K562 (cell line): ENCODE measurements around the gene PLEKHO1. TPM values are rescaled to one million over a fixed set of nuclear protein-coding genes. Genes with fewer than 3 reads are reported as not detected.

Source experiments
- ATAC-seq: fragments of 200-7000 bp; cut with Tn5 transposase; 3 replicates; pipeline ENCODE4 v1.9.1; 2020; ENCODE audit warnings: moderate library complexity
- BruUV-seq: library from RNA; stranded (reverse); fragments of 400-500 nt; replicated peaks from 2 replicates; lab custom pipeline; 2021; lab: Mats Ljungman, UMichigan
- CTCF ChIA-PET: fragments of 300-600 bp; formaldehyde crosslinking; extraction: SDS; loops from one replicate; lab custom pipeline; 2021; ENCODE audit warnings: low intra/inter-chr PET ratio; lab: Yijun Ruan, JAX
- POLR2A ChIA-PET: fragments of 300-600, 350-650 bp; sonication (Branson Sonifier 250); formaldehyde crosslinking; extraction: SDS; loops from one replicate; lab custom pipeline; 2021; ENCODE audit warnings: antibody characterized with exemption, inconsistent platforms; lab: Yijun Ruan, JAX
- DNase-seq, 4 experiments: peaks; one replicate each; pipeline versions ENCODE4 v3.0.0 to v3.0.0-alpha.2; 2011 to 2018; ENCODE audit warnings: low spot score in 3 of 4, mixed read lengths in 3 of 4; ENCODE audit errors: extremely low read depth in 1 of 4
- FAIRE-seq: peaks from 2 replicates; lab custom pipeline; 2011; peaks lifted over from hg19 to GRCh38; lab: Jason Lieb, UNC
- H2AFZ ChIP-seq: 2 replicates; pipeline ENCODE4 v1.6.0; 2011; ENCODE audit warnings: low read depth, low read length, control low read depth, inconsistent platforms
- H3K27ac ChIP-seq: fragments of 200-600 bp; 3 replicates; pipeline ENCODE4 v1.8.0; 2011; ENCODE audit warnings: low read depth, mild to moderate bottlenecking, control low read depth, inconsistent platforms, low read length, moderate library complexity, mixed read lengths; ENCODE audit errors: extremely low read depth
- H3K27me3 ChIP-seq, 2 experiments: fragments of 300-600 bp in 1 of 2; 2 replicates in 1 of 2; 3 replicates in 1 of 2; pipeline versions ENCODE4 v1.6.0 to v1.8.0; 2011; ENCODE audit warnings: inconsistent platforms in 2 of 2, low read length in 2 of 2, mild to moderate bottlenecking in 1 of 2, mixed read lengths in 1 of 2, moderate library complexity in 1 of 2; ENCODE audit not compliant: control insufficient read depth in 2 of 2, insufficient read depth in 2 of 2
- H3K36me3 ChIP-seq: fragments of 300-600 bp; 3 replicates; pipeline ENCODE4 v1.8.0; 2011; ENCODE audit warnings: mild to moderate bottlenecking, low read length, inconsistent platforms; ENCODE audit not compliant: control insufficient read depth, insufficient read depth
- H3K4me1 ChIP-seq, 2 experiments: fragments of 200-600 bp in 1 of 2; replicated peaks in 1 of 2; 2 replicates in 1 of 2; 3 replicates in 1 of 2; pipeline versions ENCODE4 v1.5.1 to v1.8.0; 2011; ENCODE audit warnings: inconsistent platforms in 2 of 2, low read length in 2 of 2, mild to moderate bottlenecking in 1 of 2, mixed read lengths in 1 of 2, moderate library complexity in 1 of 2; ENCODE audit not compliant: control insufficient read depth in 2 of 2, insufficient read depth in 2 of 2
- H3K4me2 ChIP-seq: 2 replicates; pipeline ENCODE4 v1.6.1; 2011; ENCODE audit warnings: low read length, control low read depth, inconsistent platforms, mixed read lengths; ENCODE audit not compliant: insufficient read depth
- H3K4me3 ChIP-seq: fragments of 200-600 bp; sonication (generic), shearing (Covaris generic); 2 replicates; pipeline ENCODE4 v1.5.1; 2016; ENCODE audit warnings: control low read depth, inconsistent platforms
- H3K79me2 ChIP-seq: fragments of 200-600 bp; 3 replicates; pipeline ENCODE4 v1.8.0; 2011; ENCODE audit warnings: low read length, inconsistent platforms; ENCODE audit not compliant: control insufficient read depth, insufficient read depth
- H3K9ac ChIP-seq, 2 experiments: 2 replicates each; pipeline versions ENCODE4 v1.6.0 to v1.6.1; 2011; ENCODE audit warnings: low read depth in 2 of 2, low read length in 2 of 2, control low read depth in 1 of 2, inconsistent platforms in 1 of 2, mild to moderate bottlenecking in 1 of 2, mixed read lengths in 1 of 2; ENCODE audit not compliant: insufficient read depth in 1 of 2
- H3K9me1 ChIP-seq: one replicate; pipeline ENCODE4 v1.6.0; 2011; ENCODE audit warnings: inconsistent platforms, mild to moderate bottlenecking, low read length, moderate library complexity; ENCODE audit not compliant: control insufficient read depth, insufficient read depth
- H3K9me3 ChIP-seq: replicated peaks from 2 replicates; pipeline ENCODE4 v1.5.1; 2011; ENCODE audit warnings: low read depth, low read length, inconsistent platforms; ENCODE audit not compliant: control insufficient read depth, insufficient read depth
- H4K20me1 ChIP-seq: replicated peaks from 2 replicates; pipeline ENCODE4 v1.6.1; 2011; ENCODE audit warnings: low read length, inconsistent platforms, mixed read lengths; ENCODE audit not compliant: control insufficient read depth, insufficient read depth
- ARID1B ChIP-seq: fragments of 450-650 bp; IDR thresholded peaks from 2 replicates; pipeline ENCODE4 v1.6.1; 2016; ENCODE audit warnings: antibody characterized with exemption, mild to moderate bottlenecking, inconsistent platforms
- BRD4 ChIP-seq: fragments of 200-600 bp; sonication (generic); IDR thresholded peaks from 2 replicates; pipeline ENCODE4 v1.6.1; 2017; ENCODE audit warnings: inconsistent platforms
- CBFA2T3 ChIP-seq: fragments of 450-650 bp; IDR thresholded peaks from 2 replicates; pipeline ENCODE4 v1.6.1; 2017
- DPF2 ChIP-seq: fragments of 450-650 bp; IDR thresholded peaks from 2 replicates; pipeline ENCODE4 v1.6.1; 2016
- FOSL1 ChIP-seq: fragments of 200-800 bp; sonication (Bioruptor generic); conservative IDR thresholded peaks from 2 replicates; pipeline ENCODE4 v1.6.1; 2016; ENCODE audit warnings: missing genetic modification characterization, missing compliant biosample characterization
- FOXK2 ChIP-seq, 2 experiments: fragments of 450-650 bp; IDR thresholded peaks in 1 of 2; conservative IDR thresholded peaks in 1 of 2; 2 replicates each; pipeline ENCODE4 v1.6.1; 2016; ENCODE audit warnings: low read depth in 2 of 2, mild to moderate bottlenecking in 1 of 2
- GATAD2A ChIP-seq: fragments of 450-650 bp; IDR thresholded peaks from 2 replicates; pipeline ENCODE4 v1.6.1; 2017
- JUND ChIP-seq, 2 experiments: IDR thresholded peaks; 2 replicates in 1 of 2; 3 replicates in 1 of 2; pipeline ENCODE4 v1.6.1; 2011; ENCODE audit warnings: borderline replicate concordance in 2 of 2, low read depth in 2 of 2, low read length in 2 of 2, improper control_type of control experiment in 1 of 2, missing biosample characterization in 1 of 2, missing genetic modification characterization in 1 of 2, missing genetic modification reagents in 1 of 2
- MBD2 ChIP-seq: sonication (generic); IDR thresholded peaks from 2 replicates; pipeline ENCODE4 v1.6.1; 2016; ENCODE audit warnings: low read depth, borderline replicate concordance
- NCOR1 ChIP-seq: fragments of 450-650 bp; IDR thresholded peaks from 2 replicates; pipeline ENCODE4 v1.6.1; 2016; ENCODE audit warnings: mild to moderate bottlenecking, moderate library complexity
- NR2C2 ChIP-seq, 2 experiments: fragments of 200-800 bp in 1 of 2; sonication (Bioruptor generic) in 1 of 2; sonication (generic) in 1 of 2; formaldehyde crosslinking in 1 of 2; IDR thresholded peaks; 2 replicates each; pipeline versions ENCODE4 v1.6.1 to v1.8.0; 2016 to 2022; ENCODE audit warnings: mild to moderate bottlenecking in 1 of 2, missing compliant biosample characterization in 1 of 2, missing genetic modification characterization in 1 of 2, missing genetic modification reagents in 1 of 2
- OTX1 ChIP-seq: fragments of 450-650 bp; formaldehyde crosslinking; IDR thresholded peaks from 2 replicates; pipeline ENCODE4 v1.4.0; 2022; ENCODE audit warnings: mild to moderate bottlenecking
- SMARCA4 ChIP-seq: fragments of 450-650 bp; IDR thresholded peaks from 2 replicates; pipeline ENCODE4 v1.6.1; 2016
- SOX6 ChIP-seq: fragments of 450-650 bp; IDR thresholded peaks from 2 replicates; pipeline ENCODE4 v1.6.1; 2014; ENCODE audit warnings: mild to moderate bottlenecking
- SRSF7 ChIP-seq: fragments of 200-400 bp; formaldehyde crosslinking; optimal IDR thresholded peaks from 2 replicates; pipeline ENCODE3; 2017; ENCODE audit warnings: mild to moderate bottlenecking, low read depth, low read length
- TAL1 ChIP-seq: fragments of 450-650 bp; IDR thresholded peaks from 2 replicates; pipeline ENCODE4 v1.6.1; 2016; ENCODE audit warnings: mild to moderate bottlenecking
- ZNF217 ChIP-seq: sonication (generic); formaldehyde crosslinking; IDR thresholded peaks from 2 replicates; pipeline ENCODE4 v1.8.0; 2022; ENCODE audit warnings: mild to moderate bottlenecking, missing genetic modification reagents
- ZNF384 ChIP-seq: IDR thresholded peaks from 2 replicates; pipeline ENCODE4 v1.6.1; 2012; ENCODE audit warnings: low read depth, low read length, improper control_type of control experiment
- ZNF699 ChIP-seq: fragments of 250-450 bp; sonication (Bioruptor Pico); IDR thresholded peaks from 2 replicates; pipeline ENCODE4 v1.8.0; 2021; ENCODE audit warnings: mild to moderate bottlenecking, moderate library complexity; ENCODE audit not compliant: insufficient replicate concordance
- WGBS: fragments of 100-300 bp; shearing (Covaris generic); methylation state at CpG from one replicate; pipeline ENCODE4 v1.1.6; 2016; ENCODE audit warnings: low coverage, mixed read lengths; ENCODE audit not compliant: insufficient coverage; ENCODE audit errors: missing lambda C conversion rate; 5-methylcytosine and 5-hydroxymethylcytosine counted together
- in situ Hi-C: fragments of 300-500 bp; cut with MboI; formaldehyde crosslinking; loops from 4 replicates; pipeline ENCODE4 v1.15.0; 2018; ENCODE audit warnings: inconsistent platforms, mixed read lengths
- intact Hi-C: fragments of 100-400 bp; cut with micrococcal nuclease; formaldehyde crosslinking; loops from 2 replicates; pipeline ENCODE4 v1.14.2; 2022
- polyA plus RNA-seq, 8 experiments: library from polyadenylated mRNA; depleted of rRNA in 4 of 8; stranded (reverse) in 5 of 8; unstranded in 3 of 8; fragments of >200 nt; fragmentation: Nextera tagmentation in 2 of 8; fragmentation: Illumina TruSeq in 1 of 8; extraction: Ambion mirVana in 2 of 8; extraction: Trizol in 1 of 8; gene quantifications; 2 replicates each; pipeline versions ENCODE4 v1.2.1 to v1.2.3, GENCODE V29; 2011 to 2014; ENCODE audit warnings: inconsistent platforms in 1 of 8, missing spikeins in 1 of 8
- total RNA-seq, 7 experiments: library from RNA; depleted of rRNA in 6 of 7; stranded (reverse); fragments of >200 nt in 6 of 7; fragmentation: Illumina TruSeq in 2 of 7; extraction: Trizol in 2 of 7; gene quantifications; 2 replicates each; pipeline versions ENCODE4 v1.2.1 to v1.2.3, GENCODE V29; 2011 to 2021; ENCODE audit warnings: low replicate concordance in 1 of 7
- TF ChIP-seq, protein P1 (sequence below): sonication (generic); IDR thresholded peaks from 2 replicates; pipeline ENCODE4 v1.6.1; 2016
- TF ChIP-seq, protein P2 (sequence below), 2 experiments: fragments of 450-650 bp in 1 of 2; sonication (generic) in 1 of 2; formaldehyde crosslinking in 1 of 2; IDR thresholded peaks in 1 of 2; conservative IDR thresholded peaks in 1 of 2; 2 replicates each; pipeline versions ENCODE4 v1.6.1 to v1.8.1; 2016 to 2023; ENCODE audit warnings: mild to moderate bottlenecking in 2 of 2, moderate library complexity in 2 of 2, inconsistent platforms in 1 of 2, missing genetic modification reagents in 1 of 2
- TF ChIP-seq, protein P3 (sequence below): fragments of 450-650 bp; formaldehyde crosslinking; IDR thresholded peaks from 2 replicates; pipeline ENCODE4 v1.4.0; 2022; ENCODE audit warnings: missing genetic modification characterization

PLEKHO1 gene
- total and polyA plus RNA-seq, 9 of the 15 experiments (the other 6 are each of a cell fraction or from before 2014, with no cell fraction given), result 0.39 to 16.2 (median 9.6) TPM

DNA sequence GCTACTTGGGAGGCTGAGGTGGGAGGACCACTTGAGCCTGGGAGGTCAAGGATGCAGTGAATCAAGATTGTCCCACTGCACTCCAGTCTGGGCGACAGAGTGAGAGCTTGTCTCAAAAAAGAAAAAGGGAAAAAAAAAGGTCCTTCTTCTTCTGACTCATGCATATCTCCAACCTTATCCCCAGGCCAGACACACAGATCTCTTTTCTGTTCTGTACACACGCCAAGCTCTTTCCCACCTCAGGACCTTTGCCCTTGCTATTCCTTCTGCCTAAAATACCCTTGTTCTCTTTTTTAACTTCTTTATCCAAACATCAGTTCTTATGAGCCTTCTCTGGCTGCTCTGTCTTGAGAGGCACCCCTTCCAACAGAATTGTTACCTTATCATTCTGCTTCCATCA, 22.1 kb downstream of the PLEKHO1 start:
- no peak overlapping the region for H3K27ac ChIP-seq
- 0% methylated on average over 2 of the region's 2 CpGs for WGBS
- no peaks in the 10 kb centered on the region for H3K36me3 ChIP-seq
- no peak overlapping the region for H2AFZ ChIP-seq
- no peak overlapping the region for H3K4me3 ChIP-seq
- in situ Hi-C loops (no loop called here), intact Hi-C loops (no loop called here)
- H3K9ac ChIP-seq, result no peak overlapping the region
- H3K27me3 ChIP-seq, result no peaks in the 10 kb centered on the region
- DNase-seq (peak in 1 of 4 experiments; percentile 55), ATAC-seq (peak; percentile 50), FAIRE-seq (peak; percentile 48)
- H4K20me1 ChIP-seq, result no peaks in the 10 kb centered on the region
- BruUV-seq, result no TSS peak
- peaks cover 0 to 6% of the 10 kb centered on the region in 2 experiments; a peak in 3 of 5 replicates for H3K4me1 ChIP-seq
- H3K79me2 ChIP-seq, result no peaks in the 10 kb centered on the region
- no peaks in the 10 kb centered on the region for H3K9me3 ChIP-seq
- ChIA-PET CTCF (interaction anchor here (0.7 kb wide), 1 partner anchor 51 kb away, joined by 3 read pairs; no protein-coding TSS in a partner anchor), POLR2A (interaction anchor here (0.9 to 1.5 kb wide), 2 partner anchors 284 to 285 kb away, joined by 3 to 5 read pairs; a partner anchor contains a TSS)
- no peaks in the 10 kb centered on the region for H3K9me1 ChIP-seq
- no peak overlapping the region for H3K4me2 ChIP-seq
- TF ChIP-seq OTX1, result no peak
- peak; percentile 80 for TF ChIP-seq FOSL1 (tag)
- TF ChIP-seq SMARCA4, result peak; percentile 65
- no peak for TF ChIP-seq SRSF7
- TF ChIP-seq CBFA2T3, result peak; percentile 75
- TF ChIP-seq MBD2, result no peak
- peak; percentile 67 for TF ChIP-seq ZNF384
- peak; percentile 37 for TF ChIP-seq NCOR1
- TF ChIP-seq TAL1, result peak; percentile 28; the same call in 1 of the 2 replicates
- TF ChIP-seq NR2C2 (CRISPR knock-in tag; IDR thresholded peaks at IDR 0.05), result no peak
- 0 out of 2 replicates have a peak, but pooled peaks have one; percentile 16 for TF ChIP-seq NR2C2 (tag; IDR thresholded peaks at IDR 0.05)
- TF ChIP-seq, protein P1, sequence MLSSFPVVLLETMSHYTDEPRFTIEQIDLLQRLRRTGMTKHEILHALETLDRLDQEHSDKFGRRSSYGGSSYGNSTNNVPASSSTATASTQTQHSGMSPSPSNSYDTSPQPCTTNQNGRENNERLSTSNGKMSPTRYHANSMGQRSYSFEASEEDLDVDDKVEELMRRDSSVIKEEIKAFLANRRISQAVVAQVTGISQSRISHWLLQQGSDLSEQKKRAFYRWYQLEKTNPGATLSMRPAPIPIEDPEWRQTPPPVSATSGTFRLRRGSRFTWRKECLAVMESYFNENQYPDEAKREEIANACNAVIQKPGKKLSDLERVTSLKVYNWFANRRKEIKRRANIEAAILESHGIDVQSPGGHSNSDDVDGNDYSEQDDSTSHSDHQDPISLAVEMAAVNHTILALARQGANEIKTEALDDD, result no peak
- TF ChIP-seq, protein P2, sequence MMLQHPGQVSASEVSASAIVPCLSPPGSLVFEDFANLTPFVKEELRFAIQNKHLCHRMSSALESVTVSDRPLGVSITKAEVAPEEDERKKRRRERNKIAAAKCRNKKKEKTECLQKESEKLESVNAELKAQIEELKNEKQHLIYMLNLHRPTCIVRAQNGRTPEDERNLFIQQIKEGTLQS (IDR thresholded peaks at IDR 0.05), result peak; percentile 21; the same call in 1 of the 2 replicates
- TF ChIP-seq, protein P2 (CRISPR knock-in tag; conservative IDR thresholded peaks at IDR 0.05), result no peak
- peak in 1 of 2 experiments; percentile 46; a peak in 1 of 4 replicates for TF ChIP-seq FOXK2 (conservative IDR thresholded peaks at IDR 0.05 in 1 of 2, IDR thresholded peaks at IDR 0.05 in 1 of 2; ENCODE audit: low read depth in 2 of 2)
- TF ChIP-seq DPF2, result peak; percentile 78
- TF ChIP-seq JUND (IDR thresholded peaks at IDR 0.05; ENCODE audit: borderline replicate concordance, low read depth, low read length), result peak; percentile 46; the same call in 1 of the 2 replicates
- TF ChIP-seq JUND (tag; IDR thresholded peaks at IDR 0.05; ENCODE audit: borderline replicate concordance, low read depth, low read length), result peak; percentile 61; the same call in 1 of the 3 replicates
- TF ChIP-seq ZNF699, result no peak
- TF ChIP-seq ZNF217 (CRISPR knock-in tag), result no peak
- peak; percentile 68 for TF ChIP-seq ARID1B
- no peak for TF ChIP-seq BRD4
- TF ChIP-seq, protein P3, sequence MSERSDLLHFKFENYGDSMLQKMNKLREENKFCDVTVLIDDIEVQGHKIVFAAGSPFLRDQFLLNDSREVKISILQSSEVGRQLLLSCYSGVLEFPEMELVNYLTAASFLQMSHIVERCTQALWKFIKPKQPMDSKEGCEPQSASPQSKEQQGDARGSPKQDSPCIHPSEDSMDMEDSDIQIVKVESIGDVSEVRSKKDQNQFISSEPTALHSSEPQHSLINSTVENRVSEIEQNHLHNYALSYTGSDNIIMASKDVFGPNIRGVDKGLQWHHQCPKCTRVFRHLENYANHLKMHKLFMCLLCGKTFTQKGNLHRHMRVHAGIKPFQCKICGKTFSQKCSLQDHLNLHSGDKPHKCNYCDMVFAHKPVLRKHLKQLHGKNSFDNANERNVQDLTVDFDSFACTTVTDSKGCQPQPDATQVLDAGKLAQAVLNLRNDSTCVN, result no peak
- TF ChIP-seq GATAD2A, result no peak
- TF ChIP-seq SOX6, result 0 out of 2 replicates have a peak, but pooled peaks have one; percentile 22
